Cardiac muscle cell (in vitro differentiated cells and primary cell): Measurements from ENCODE around the gene USP4. TPM values are rescaled to one million over a fixed set of nuclear protein-coding genes. Genes with fewer than 3 reads are reported as not detected.
"Not testable (repeated sequence)": the region's sequence is repeated elsewhere in the genome, so short reads cannot be mapped to it uniquely, and the experiment has no call there.

Experiments
- DNase-seq, 2 donors: peaks; one replicate each; pipeline versions ENCODE4 v3.0.0 to v3.0.0-alpha.2; 2010 to 2017; ENCODE audit warnings: low read depth in 1 of 2, low spot score in 1 of 2
- H3K27ac ChIP-seq: fragments of 200-600 bp; sonication (generic); 2 replicates; pipeline ENCODE4 v1.5.1; 2016
- H3K27me3 ChIP-seq: fragments of 200-600 bp; sonication (generic); 2 replicates; pipeline ENCODE4 v1.6.0; 2016; ENCODE audit warnings: control low read depth
- H3K36me3 ChIP-seq: fragments of 200-600 bp; sonication (generic); 2 replicates; pipeline ENCODE4 v1.5.1; 2016; ENCODE audit warnings: control low read depth
- H3K4me1 ChIP-seq: fragments of 200-600 bp; sonication (generic); 2 replicates; pipeline ENCODE4 v1.8.1; 2017; ENCODE audit warnings: low read depth, mild to moderate bottlenecking, mixed run types
- H3K4me3 ChIP-seq: fragments of 200-600 bp; sonication (generic); 2 replicates; pipeline ENCODE4 v1.5.1; 2016; ENCODE audit warnings: mild to moderate bottlenecking
- H3K9me3 ChIP-seq: fragments of 200-600 bp; sonication (generic); 2 replicates; pipeline ENCODE4 v1.5.1; 2017; ENCODE audit warnings: low read depth, mild to moderate bottlenecking, control low read depth
- polyA plus RNA-seq: library from polyadenylated mRNA; unstranded; fragments of >200 nt; fragmentation: Nextera tagmentation; extraction: Ambion mirVana; gene quantifications from 2 replicates; pipeline ENCODE4 v1.2.1, GENCODE V29; 2016
- total RNA-seq: library from RNA; depleted of rRNA; stranded (reverse); fragments of >200 nt; gene quantifications from 2 replicates; pipeline ENCODE4 v1.2.3, GENCODE V29; 2016
- TF ChIP-seq, protein P1 (sequence below): IDR thresholded peaks from 2 replicates; pipeline ENCODE4 v1.5.1; 2012; ENCODE audit warnings: low read depth, mild to moderate bottlenecking, low read length

Gene USP4
- total and polyA plus RNA-seq, 2 experiments from 2014 or later, result 22.7 to 30.1 TPM

DNA sequence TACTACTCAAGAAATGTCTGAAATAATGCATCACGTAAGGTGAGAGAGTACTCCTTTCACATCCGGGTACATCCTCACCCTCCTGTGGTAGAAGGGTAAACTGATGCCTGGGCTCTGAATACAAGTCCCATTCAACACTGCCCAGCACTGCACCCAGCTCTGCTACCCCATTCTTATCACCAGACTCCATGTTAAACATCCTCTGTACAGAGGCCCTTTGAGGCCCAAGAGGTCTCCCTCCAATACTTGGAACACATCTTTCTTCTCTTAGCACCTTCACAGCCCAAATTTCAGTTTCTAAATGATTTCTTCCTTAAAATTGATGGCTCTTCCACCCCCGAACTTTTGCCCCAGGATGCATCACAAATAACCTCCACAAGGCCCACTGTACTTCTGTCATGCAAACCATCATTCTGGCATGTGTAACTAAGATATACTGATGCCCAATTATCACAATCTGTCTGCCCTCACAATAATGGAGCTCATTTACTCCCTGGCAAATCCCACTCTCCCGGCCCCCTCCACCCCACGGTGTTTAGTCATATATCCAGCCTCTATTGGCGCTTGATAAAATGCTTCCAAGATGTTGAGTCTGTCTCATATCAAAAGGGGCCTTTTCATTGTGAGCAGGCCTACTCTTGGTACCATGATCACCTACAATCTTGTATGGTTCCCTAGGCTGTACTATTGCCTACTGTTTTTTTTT lies 30.9 kb upstream of the USP4 start:
- peaks cover 42% of the 10 kb centered on the region for H3K36me3 ChIP-seq
- H3K4me3 ChIP-seq, result no peak overlapping the region
- H3K27ac ChIP-seq, result no peak overlapping the region
- TF ChIP-seq, protein P1, sequence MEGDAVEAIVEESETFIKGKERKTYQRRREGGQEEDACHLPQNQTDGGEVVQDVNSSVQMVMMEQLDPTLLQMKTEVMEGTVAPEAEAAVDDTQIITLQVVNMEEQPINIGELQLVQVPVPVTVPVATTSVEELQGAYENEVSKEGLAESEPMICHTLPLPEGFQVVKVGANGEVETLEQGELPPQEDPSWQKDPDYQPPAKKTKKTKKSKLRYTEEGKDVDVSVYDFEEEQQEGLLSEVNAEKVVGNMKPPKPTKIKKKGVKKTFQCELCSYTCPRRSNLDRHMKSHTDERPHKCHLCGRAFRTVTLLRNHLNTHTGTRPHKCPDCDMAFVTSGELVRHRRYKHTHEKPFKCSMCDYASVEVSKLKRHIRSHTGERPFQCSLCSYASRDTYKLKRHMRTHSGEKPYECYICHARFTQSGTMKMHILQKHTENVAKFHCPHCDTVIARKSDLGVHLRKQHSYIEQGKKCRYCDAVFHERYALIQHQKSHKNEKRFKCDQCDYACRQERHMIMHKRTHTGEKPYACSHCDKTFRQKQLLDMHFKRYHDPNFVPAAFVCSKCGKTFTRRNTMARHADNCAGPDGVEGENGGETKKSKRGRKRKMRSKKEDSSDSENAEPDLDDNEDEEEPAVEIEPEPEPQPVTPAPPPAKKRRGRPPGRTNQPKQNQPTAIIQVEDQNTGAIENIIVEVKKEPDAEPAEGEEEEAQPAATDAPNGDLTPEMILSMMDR, result no peak
- no peaks in the 10 kb centered on the region for H3K4me1 ChIP-seq
- no peaks in the 10 kb centered on the region for H3K9me3 ChIP-seq
- H3K27me3 ChIP-seq, result no peaks in the 10 kb centered on the region
- no peak for DNase-seq

DNA sequence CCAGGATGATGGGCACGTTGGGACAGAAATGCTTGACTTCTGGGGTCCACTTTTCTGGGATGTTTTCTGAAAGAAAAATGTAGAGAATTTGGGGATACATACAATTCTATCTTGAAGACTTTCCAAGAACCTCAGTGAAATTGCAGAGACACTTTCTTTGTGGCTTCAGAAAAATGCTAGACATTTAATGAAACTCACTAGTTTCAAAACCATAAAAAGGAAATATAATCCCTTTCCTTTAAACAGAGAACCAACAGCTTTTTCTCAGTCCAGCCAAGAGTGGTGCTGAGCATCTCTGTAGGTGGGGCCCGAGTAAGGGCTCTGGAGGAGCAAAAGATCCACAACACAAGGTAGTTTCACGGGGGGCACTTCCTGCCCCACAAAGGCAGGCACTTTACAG lies 22.7 kb upstream of the USP4 start:
- Histone ChIP-seq H3K27me3 (no peaks in the 10 kb centered on the region), H3K4me3 (no peak overlapping the region), H3K36me3 (peaks cover 31% of the 10 kb centered on the region), H3K4me1 (peaks cover 5% of the 10 kb centered on the region), H3K9me3 (no peaks in the 10 kb centered on the region), H3K27ac (no peak overlapping the region)
- DNase-seq, result no peak
- TF ChIP-seq, protein P1, result no peak

DNA sequence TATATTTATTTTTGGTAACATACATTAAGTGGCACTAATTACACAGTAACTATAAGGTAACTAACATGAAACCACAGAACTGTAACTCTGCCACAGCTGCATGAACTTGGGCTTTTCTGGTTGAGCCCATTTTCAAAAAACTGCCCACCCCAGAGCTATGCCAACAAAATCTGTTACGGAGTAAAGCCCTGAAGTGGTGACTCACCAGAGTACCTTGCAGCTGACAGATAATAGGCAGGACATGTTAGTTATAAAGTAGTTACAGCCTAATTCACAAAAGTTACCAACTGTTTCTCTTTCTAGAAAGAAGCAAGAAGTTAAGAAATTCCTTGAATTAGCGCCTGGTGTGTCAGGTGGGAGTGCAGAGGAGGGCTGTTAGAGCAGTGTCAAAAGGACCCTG lies 19.8 kb upstream of the USP4 start:
- TF ChIP-seq, protein P1, result no peak
- Histone ChIP-seq H3K27me3 (no peaks in the 10 kb centered on the region), H3K36me3 (peaks cover 20% of the 10 kb centered on the region), H3K4me1 (peaks cover 5% of the 10 kb centered on the region), H3K4me3 (no peak overlapping the region), H3K27ac (peak overlapping the region; percentile 82), H3K9me3 (no peaks in the 10 kb centered on the region)
- no peak for DNase-seq

DNA sequence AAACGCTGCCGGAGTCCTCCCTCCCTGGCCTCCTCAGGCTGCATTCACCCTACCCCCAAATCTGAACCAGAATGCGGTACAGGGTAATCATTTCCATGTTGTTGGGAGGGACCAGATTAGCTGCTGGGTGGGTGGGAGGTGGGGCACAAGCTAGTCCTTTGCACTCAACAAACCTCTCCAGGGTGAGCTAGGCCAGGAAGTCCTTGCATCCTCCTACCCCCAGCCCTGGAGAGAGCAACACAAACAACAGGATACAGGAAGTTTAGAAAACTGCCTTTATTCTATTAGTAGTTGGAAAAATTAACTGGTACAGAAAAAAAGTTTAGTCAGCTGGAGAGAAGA lies 19.0 kb upstream of the USP4 start:
- Histone ChIP-seq H3K27me3 (no peaks in the 10 kb centered on the region), H3K27ac (peak overlapping the region; percentile 82), H3K36me3 (peaks cover 16% of the 10 kb centered on the region), H3K9me3 (no peaks in the 10 kb centered on the region), H3K4me3 (peak overlapping the region; percentile 53), H3K4me1 (peaks cover 5% of the 10 kb centered on the region)
- DNase-seq, result no peak
- TF ChIP-seq, protein P1, result no peak

DNA sequence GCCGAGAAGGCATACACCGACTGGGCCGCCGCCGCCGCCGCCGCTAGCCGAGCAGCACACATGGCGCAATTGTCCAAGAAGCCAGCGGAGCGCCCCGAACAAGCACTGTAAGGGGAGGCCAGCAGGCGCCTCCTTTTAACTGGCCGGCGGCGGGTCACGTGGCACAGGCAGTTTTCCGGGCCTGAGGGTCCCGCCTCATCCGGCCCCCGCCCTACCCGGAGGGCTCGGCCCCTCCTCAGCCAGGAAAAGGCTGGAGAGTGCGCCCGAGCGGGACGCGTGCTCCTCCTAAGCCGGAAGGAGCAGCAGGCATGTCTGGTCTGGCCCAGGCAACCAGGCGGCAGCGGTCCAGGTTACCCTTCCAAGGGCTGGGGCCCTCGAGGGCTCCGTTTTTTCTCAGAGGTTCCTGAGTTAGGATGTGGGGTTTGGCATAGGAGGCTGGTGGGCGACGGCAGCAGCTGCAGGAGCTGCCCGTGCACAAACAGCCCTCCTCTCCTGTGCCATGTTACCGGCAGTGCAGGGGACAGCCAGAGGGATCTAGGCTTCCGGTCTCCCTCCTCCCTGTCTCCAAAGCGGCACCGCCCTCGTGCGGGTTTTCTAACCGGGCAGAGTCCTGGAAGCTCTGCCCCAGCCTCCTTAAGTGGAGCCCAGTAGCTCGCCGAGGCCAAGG lies 18.5 kb upstream of the USP4 start, which contains the start of gene GPX1:
Gene GPX1, minus strand, starts transcription at position 137 of the 667 bp plus-strand sequence. Its CDS starts 75 bp downstream, at position 62.
- Histone ChIP-seq H3K4me1 (peaks cover 5% of the 10 kb centered on the region), H3K9me3 (no peaks in the 10 kb centered on the region), H3K27me3 (no peaks in the 10 kb centered on the region), H3K4me3 (peak within 1 kb of the TSS; percentile 53), H3K36me3 (peaks cover 16% of the 10 kb centered on the region), H3K27ac (peak within 1 kb of the TSS; percentile 82)
- TF ChIP-seq, protein P1, result no peak
- peak; percentile 97 to 98 for DNase-seq

DNA sequence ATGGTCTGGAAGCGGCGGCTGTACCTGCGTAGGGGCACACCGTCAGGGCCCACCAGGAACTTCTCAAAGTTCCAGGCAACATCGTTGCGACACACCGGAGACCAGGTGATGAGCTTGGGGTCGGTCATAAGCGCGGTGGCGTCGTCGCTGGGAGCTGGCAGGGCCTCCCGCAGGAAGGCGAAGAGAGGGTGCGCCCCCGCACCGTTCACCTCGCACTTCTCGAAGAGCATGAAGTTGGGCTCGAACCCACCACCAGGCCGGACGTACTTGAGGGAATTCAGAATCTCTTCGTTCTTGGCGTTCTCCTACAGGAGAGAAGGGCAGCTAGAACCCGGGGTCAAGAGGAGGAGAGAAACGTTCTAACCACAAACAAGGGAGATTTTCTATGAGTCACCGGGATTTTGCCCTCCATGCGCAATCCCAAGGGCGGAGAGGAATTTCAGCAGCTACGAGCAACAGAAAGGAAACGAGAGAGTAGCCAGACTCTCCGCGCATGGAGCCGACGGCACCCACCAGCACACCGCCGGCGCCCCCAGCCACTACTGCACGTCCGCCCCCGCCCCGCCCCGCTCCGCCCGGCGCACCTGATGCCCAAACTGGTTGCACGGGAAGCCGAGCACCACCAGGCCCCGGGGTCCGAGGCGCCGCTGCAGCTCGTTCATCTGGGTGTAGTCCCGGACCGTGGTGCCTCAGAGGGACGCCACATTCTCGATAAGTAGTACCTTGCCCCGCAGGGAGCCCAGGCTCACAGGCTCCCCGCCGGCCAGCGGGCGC lies 17.8 kb upstream of the USP4 start:
- peak overlapping the region; percentile 82 for H3K27ac ChIP-seq
- DNase-seq, result peak; percentile 57 to 93
- not testable (repeated sequence) for H3K4me1 ChIP-seq, H3K9me3 ChIP-seq, H3K27me3 ChIP-seq
- peaks cover 16% of the 10 kb centered on the region for H3K36me3 ChIP-seq
- H3K4me3 ChIP-seq, result peak overlapping the region; percentile 53

DNA sequence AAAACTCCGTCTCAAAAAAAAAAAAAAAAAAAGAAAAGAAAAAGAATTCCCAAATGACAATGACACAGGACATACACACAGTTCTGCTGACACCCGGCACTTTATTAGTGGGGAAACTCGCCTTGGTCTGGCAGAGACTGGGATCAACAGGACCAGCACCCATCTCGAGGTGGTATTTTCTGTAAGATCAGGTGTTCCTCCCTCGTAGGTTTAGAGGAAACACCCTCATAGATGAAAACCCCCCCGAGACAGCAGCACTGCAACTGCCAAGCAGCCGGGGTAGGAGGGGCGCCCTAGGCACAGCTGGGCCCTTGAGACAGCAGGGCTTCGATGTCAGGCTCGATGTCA lies 17.2 kb upstream of the USP4 start:
- DNase-seq, H3K4me1 ChIP-seq: not testable (repeated sequence)

More for the DNA sequence above, 17.2 kb upstream of the USP4 start:
- H3K36me3 ChIP-seq, result peaks cover 12% of the 10 kb centered on the region
- peak overlapping the region; percentile 53 for H3K4me3 ChIP-seq
- H3K27me3 ChIP-seq, H3K9me3 ChIP-seq: not testable (repeated sequence)
- H3K27ac ChIP-seq, result peak overlapping the region; percentile 82
